Left cardiac atrium (tissue), 4 donors: Measurements from ENCODE around the gene DENND4A. TPM values are rescaled to one million over a fixed set of nuclear protein-coding genes. Genes with fewer than 3 reads are reported as not detected.
"Not testable (repeated sequence)": the region's sequence is repeated elsewhere in the genome, so short reads cannot be mapped to it uniquely, and the experiment has no call there.

Source experiments
- ATAC-seq, 2 donors: fragments of 200-7000 bp; cut with Tn5 transposase; one replicate each; pipeline ENCODE4 v1.9.1; 2020; ENCODE audit warnings: mild to moderate bottlenecking in 2 of 2, moderate library complexity in 2 of 2
- DNase-seq: peaks from one replicate; pipeline ENCODE4 v3.0.0-alpha.2; 2020
- intact Hi-C, 2 donors: fragments of 100-400 bp; cut with DNase I; formaldehyde crosslinking; loops; one replicate each; pipeline versions ENCODE4 v1.14.1 to v1.15.1; 2022 to 2023
- total RNA-seq, 2 donors: library from RNA; stranded (reverse); fragmentation: NEBNext Ultra II Directional; extraction: Animal tissue kit (Norgen Biotek cat#: 25700); gene quantifications; one replicate each; pipeline ENCODE4 v1.2.1, GENCODE V29; 2021
- donor health status: DM: no; HTN: yes; CAD: no.
- donor health status: DM: no; HTN: yes; CAD: no; lungs with severe emphysema.
- donor health status: DM: yes; HTN: yes; CAD: no.
- donor health status: Dilated cardiomyopathy.

DENND4A gene
- total RNA-seq, 2 donors from 2014 or later: 18.1 to 22.9 TPM

DNA sequence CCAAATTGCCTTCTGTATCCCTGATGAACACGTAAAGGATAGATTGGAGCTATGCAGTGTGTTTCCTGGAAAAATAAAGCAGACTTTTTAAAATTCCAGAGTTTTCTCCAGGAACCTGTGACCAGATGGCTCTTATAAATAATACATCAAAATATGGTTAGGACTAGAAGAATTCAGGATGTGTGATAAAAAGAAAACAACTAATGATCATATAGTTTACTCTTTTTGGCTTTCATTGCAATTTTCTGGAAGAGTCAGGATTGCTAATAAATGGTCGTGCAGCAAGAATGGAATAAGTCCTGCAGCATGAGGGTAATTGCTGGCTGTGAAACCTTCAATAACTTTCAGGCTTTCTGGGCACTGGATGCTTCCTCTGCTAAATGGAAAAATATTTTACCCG is 30.2 kb upstream of the DENND4A start:
- intact Hi-C loops: no loop called here
- DNase-seq (no peak), ATAC-seq (no peak)

GRCh38 chr15:65821070-65821469 is 29.0 kb upstream of the DENND4A start:
- DNase-seq: no peak
- no peak for ATAC-seq
- intact Hi-C loops: no loop called here

DNA sequence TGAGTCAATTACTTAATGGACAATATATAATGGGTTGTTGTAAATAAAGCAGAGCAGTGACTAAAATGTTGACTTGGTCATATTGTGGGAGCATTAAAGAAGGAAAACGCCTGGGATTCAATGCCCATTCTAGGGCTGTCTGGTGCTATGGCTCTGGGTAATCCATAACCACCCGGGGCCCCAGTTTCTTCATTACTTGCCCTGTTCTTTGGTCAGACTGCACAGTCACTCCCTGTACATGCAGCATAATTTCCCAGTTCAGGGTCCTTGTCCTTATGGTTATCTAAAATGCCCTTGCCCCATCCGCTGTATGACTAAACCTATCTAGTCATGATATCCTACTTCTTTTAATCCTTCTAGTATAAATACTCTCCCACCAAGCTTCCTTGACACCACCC is 27.5 kb upstream of the DENND4A start:
- DNase-seq: no peak
- intact Hi-C loops: no loop called here
- ATAC-seq: no peak

DNA sequence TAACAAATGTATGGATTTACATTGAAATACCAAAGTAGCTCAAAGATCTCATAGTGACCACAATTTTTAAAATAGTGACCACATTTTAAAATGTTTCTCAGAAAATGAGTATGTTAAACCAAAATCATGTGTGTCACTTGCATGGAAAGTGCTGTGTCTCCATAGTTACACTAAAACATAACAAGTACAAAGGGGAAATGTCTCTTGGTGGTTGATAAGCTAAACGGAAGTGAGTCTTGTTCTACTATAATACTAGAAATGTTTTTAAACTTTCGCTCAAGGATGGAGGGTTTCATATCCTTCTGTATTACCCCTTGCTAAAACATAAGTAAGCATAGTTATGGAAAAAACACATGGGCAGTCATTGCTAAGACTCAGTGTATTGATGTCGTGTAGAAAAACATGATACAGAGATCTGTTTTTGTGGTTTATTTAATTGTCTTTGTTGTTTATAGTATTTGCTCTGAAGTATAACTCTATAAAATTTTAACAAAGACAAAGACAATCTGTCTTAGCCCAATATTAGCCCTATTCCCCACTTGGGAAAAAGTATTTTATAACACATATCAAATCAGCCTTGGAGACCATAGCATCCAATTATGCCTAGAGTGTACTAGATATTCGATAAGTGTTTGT is 27.0 kb upstream of the DENND4A start:
- ATAC-seq: peak; percentile 71 to 73
- no peak for DNase-seq
- intact Hi-C loops: no loop called here

DNA sequence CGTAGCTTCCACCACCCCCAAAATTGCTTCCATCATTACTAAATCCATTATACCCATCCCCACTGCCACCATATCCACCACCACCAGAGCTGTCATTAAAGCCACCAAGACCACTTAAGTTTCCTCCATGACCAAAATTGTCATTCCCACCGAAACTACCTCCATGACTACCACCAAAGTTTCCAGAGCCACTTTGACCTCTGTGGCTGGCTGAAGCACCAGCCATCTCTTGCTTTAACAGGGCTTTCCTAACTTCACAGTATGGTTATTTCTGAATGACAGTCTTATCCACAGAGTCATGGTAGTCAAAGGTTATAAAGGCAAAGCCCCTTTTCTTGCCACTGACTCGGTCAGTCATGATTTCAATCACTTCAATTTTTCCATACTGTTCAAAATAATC is 24.3 kb upstream of the DENND4A start:
- no peak for DNase-seq
- intact Hi-C loops: no loop called here
- ATAC-seq: no peak

GRCh38 chr15:65816008-65816407 is 23.9 kb upstream of the DENND4A start:
- intact Hi-C loops, DNase-seq, ATAC-seq: not testable (repeated sequence)

- intact Hi-C loops, DNase-seq, ATAC-seq: not testable (repeated sequence)
Measured at GRCh38 chr15:65814271-65814670, 22.2 kb upstream of the DENND4A start.

DNA sequence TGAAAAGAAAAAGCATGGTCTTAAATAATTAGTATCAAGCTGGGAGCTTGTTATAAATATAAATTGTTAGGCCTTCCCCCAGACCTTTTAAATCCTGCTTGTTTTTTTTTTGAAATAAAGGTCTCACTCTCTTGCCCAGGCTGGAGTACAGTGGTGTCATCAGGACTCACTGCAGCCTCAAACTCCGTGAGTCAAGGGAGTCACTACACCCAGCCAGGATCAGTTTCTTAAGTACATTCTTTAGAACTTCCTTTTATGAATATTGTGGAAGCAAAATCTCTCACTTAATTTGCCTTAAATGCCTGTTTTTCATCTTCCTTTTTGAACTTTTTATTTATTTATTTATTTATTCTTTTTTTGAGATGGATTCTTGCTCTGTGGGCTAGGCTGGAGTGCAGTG is 20.8 kb upstream of the DENND4A start:
- ATAC-seq (no peak), DNase-seq (no peak)
- intact Hi-C loops: no loop called here

GRCh38 chr15:65812467-65812866 is 20.4 kb upstream of the DENND4A start:
- DNase-seq: no peak
- intact Hi-C loops: no loop called here
- ATAC-seq: no peak

GRCh38 chr15:65811835-65812234 is 19.7 kb upstream of the DENND4A start:
- ATAC-seq: no peak
- DNase-seq: no peak
- intact Hi-C loops: no loop called here

DNA sequence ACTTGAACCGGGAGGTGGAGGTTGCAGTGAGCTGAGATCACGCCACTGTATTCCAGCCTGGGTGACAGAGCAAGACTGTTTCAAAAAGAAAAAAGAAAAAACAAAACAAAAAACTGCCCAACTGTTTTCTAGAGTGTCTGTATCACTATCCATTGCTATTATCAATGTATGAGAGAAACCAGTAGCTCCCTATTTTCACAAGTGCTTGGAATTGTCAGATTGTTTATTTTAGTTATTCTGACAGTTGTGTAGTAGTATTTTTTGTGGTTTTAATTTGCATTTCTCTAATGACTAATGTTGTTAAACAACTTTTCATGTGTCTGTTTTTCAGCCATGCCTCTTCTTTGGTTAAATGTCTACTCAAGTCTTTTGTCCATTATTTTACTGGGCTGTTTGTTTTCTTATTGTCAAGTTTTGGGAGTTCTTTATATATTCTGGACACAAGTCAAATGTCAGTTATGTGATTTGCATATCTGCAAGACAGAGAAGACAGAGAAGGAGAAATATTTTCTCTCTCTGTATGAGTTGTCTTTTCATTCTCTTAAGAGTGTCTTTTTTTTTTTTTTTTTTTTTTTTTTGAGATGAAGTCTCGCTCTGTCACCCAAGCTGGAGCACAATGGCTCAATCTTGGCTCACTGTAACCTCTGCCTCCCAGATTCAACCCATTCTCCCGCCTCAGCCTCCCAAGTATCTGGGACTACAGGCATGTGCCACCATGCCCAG is 19.1 kb upstream of the DENND4A start:
- intact Hi-C loops, ATAC-seq, DNase-seq: not testable (repeated sequence)

DNA sequence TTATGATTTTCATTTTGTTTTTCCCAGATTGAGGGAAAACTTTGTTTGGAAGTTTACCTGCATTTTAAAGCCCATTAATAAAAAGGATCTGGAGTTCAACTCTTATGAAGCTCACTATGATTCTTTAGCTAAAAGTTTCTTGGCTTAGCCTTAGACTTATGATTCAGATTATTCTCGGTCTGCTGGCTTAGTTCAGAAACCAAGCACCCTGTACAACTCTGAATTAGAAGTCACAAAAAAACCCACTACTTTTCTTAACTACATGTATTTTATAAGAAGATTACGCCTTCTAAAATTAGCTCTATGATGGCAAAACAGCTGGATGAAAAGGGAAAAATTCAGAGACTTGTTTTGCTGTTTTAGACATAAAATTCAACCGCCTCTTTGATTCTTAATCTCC is 14.3 kb upstream of the DENND4A start:
- intact Hi-C loops: no loop called here
- ATAC-seq: no peak

GRCh38 chr15:65805019-65805745 is 13.1 kb upstream of the DENND4A start:
- ATAC-seq (peak in 1 of 2 donors; percentile 36), DNase-seq (no peak)
- intact Hi-C loops: no loop called here

More for the DNA sequence above, 14.3 kb upstream of the DENND4A start:
- no peak for DNase-seq

DNA sequence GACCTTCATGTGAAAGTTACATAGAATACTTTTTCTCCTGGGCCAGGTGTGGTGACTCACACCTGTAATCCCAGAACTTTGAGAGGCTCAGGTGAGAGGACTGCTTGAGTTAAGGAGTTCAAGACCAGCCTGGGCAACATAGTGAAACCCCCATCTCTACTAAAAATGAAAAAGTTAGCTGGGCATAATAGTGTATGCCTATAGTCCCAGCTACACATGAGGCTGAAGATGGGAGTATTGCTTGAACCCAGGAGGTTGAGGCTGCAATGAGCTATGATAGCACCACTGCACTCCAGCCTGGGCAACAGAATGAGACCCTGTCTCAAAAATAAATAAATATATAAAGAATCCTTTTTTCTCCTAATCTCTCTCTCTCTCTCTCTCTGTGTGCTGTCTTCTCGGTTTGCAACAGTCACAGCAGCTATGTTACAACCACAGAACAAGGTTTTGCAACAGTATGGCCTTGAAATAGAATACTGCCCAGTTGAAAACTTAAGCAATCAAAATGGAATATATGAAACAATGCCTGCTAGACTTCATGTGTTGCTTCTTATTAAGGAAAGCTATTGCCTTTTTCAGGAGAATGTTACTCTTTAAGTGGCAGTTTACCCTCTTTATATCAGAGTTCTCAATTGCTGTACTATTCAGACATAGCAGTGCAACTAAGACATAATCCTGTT is 12.3 kb upstream of the DENND4A start:
- intact Hi-C loops: no loop called here
- ATAC-seq: peak; percentile 65 to 68

DNA sequence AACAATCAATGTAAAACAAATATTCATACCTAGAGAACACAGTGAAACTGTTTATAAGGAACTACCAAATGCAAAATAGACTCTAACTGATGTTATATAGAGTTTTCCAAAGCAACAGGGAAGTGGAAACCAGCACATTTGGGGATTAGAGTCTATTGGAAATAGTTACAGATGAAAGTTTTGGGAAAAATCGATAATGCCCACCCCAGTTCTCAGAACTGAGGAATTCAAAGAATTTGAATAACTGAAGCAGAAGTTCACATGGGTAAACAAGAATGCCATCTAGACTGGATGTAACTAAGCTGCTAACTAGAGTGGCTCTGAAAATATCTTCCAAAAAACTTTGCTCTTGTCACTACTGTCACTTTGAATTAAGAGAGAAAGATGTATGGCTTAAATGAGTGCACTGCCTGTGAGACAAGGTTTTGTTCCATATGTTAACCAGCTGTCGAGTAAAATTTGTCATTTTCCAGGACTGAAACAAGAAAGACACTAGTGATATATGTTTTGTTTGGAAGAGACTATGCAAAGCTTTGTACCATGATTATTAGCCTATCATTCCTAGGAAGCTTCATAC is 9.2 kb upstream of the DENND4A start:
- intact Hi-C loops: no loop called here
- ATAC-seq (no peak), DNase-seq (no peak)

More for the DNA sequence above, 12.3 kb upstream of the DENND4A start:
- no peak for DNase-seq

DNA sequence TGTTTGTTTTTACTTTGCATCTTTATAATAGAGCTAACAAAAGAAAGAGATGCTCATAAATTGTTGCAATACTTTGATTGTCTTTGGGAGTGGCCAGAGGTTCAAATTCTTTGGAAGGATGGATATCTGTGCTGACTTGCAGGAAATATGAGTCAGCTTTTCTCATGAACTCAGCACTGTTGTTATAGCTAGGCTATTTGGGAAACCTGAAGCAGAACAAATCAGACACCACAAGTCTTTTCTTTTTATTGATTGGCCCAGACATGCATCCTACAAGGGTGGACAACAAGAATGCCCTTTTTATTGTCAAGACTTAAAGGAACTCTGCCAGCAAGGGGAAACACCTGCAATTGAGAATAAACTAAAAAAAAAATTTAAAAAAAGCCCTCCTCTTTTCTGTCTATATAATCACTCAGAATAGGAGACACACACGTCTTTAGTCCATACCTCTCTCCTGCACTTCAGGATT is 4.6 kb upstream of the DENND4A start:
- ATAC-seq (no peak), DNase-seq (no peak)
- intact Hi-C loops: no loop called here

- DNase-seq (no peak), ATAC-seq (no peak)
- intact Hi-C loops: no loop called here
Measured at GRCh38 chr15:65795663-65796216, 3.6 kb upstream of the DENND4A start.

- ATAC-seq (no peak), DNase-seq (no peak)
- intact Hi-C loops: no loop called here
Measured at GRCh38 chr15:65793818-65794104, 1.7 kb upstream of the DENND4A start.
